Astrocyte (in vitro differentiated cells and primary cell): ENCODE measurements around the gene SSBP2.

Experiments
- CTCF ChIP-seq: IDR thresholded peaks from 2 replicates; pipeline ENCODE4 v1.5.1; 2011; ENCODE audit warnings: low read depth, mild to moderate bottlenecking, inconsistent platforms, low read length, moderate library complexity; ENCODE audit not compliant: insufficient read depth
- EZH2 ChIP-seq: IDR thresholded peaks from 2 replicates; pipeline ENCODE4 v1.6.1; 2012; ENCODE audit warnings: mild to moderate bottlenecking, low read length, inconsistent platforms; ENCODE audit not compliant: insufficient read depth

- TF ChIP-seq CTCF: no peak
- TF ChIP-seq EZH2: no peak
These were observed 31.9 kb upstream of the SSBP2 start for GRCh38 chr5:81782811-81783210.
